ENCODE measurements around the gene TM9SF4.

DNA sequence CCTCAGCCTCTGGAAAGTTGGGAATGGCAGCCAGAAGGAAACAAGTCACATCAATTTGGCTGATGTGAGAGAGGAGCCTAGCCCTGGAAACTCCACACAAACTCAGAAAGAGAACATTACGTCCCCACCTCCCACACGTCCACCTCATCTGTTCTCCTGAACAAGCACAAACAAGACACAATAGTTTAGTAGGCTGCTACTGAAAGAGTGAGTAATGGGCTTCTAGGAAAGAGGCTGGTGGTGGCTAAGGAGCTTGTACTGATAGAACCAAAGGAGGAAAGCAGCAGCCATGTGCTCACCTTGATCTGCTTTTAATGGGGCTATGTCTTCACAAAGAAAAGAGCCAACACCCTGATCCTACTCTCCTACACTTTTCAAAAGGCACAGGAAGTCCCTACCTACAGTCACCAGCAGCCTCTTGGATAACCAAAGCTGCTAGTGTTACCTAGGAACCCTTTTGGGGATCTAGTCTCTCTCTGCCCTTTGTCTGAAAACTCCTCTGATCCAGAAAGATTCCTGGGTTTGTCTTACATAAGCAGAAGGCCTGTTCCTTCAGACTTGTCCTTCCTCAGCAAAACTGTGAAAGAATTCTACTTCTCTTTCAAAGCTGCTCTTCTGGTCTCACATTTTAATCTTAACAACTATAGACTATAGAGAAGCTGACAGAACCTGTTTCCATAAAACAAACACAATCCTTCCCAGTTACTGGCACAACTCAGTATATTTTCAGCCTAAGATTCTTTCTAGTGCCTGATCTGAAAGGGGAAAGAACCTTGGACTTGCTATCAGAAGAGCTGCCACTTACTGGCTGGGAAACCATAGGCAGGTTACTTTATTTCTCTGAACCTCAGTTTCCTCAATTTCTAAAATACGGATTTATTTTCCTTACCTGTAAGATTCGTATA lies 94.9 kb downstream of the TM9SF4 start:
- TF ChIP-seq, protein P1, sequence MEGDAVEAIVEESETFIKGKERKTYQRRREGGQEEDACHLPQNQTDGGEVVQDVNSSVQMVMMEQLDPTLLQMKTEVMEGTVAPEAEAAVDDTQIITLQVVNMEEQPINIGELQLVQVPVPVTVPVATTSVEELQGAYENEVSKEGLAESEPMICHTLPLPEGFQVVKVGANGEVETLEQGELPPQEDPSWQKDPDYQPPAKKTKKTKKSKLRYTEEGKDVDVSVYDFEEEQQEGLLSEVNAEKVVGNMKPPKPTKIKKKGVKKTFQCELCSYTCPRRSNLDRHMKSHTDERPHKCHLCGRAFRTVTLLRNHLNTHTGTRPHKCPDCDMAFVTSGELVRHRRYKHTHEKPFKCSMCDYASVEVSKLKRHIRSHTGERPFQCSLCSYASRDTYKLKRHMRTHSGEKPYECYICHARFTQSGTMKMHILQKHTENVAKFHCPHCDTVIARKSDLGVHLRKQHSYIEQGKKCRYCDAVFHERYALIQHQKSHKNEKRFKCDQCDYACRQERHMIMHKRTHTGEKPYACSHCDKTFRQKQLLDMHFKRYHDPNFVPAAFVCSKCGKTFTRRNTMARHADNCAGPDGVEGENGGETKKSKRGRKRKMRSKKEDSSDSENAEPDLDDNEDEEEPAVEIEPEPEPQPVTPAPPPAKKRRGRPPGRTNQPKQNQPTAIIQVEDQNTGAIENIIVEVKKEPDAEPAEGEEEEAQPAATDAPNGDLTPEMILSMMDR (IDR thresholded peaks at IDR 0.05), result no peak
- TF ChIP-seq POLR2A (IDR thresholded peaks at IDR 0.05), result no peak
- TF ChIP-seq POLR2AphosphoS5 (IDR thresholded peaks at IDR 0.05), result peak in 1 of 3 donors; percentile 36
- TF ChIP-seq EP300 (IDR thresholded peaks at IDR 0.05; ENCODE audit: low read depth), result no peak

Data from transverse colon (tissue), 4 donors.